ENCODE data around the gene SPR.

DNA sequence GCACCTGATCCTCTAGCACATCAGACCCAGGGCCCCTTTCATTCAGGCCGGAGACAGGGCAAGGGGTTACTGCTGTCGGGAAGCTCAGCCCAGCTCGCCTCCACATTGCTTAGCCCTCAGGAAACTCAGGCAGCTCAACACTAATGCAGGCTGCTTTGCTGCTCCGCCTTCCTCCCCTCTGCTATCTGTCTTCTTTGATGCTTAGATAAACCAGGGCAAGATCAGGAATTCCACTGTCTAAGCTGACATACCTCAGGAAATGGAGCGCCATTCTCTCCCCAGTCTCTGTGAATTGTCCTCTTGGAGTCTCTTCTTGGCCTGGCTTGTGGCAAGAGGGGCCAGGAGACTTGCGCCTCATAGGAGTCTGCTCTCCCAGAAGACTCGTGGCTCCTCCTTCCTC lies 35.9 kb upstream of the SPR start:
- TF ChIP-seq NFRKB (IDR thresholded peaks at IDR 0.05) (no peak), SP1 (IDR thresholded peaks at IDR 0.05) (no peak), SUZ12 (IDR thresholded peaks at IDR 0.05) (no peak), HDGF (IDR thresholded peaks at IDR 0.05; ENCODE audit: borderline replicate concordance) (no peak), ZNF384 (IDR thresholded peaks at IDR 0.05) (no peak), TARDBP (IDR thresholded peaks at IDR 0.05) (no peak), FOXM1 (IDR thresholded peaks at IDR 0.05; ENCODE audit: borderline replicate concordance) (no peak), BHLHE40 (IDR thresholded peaks at IDR 0.05; ENCODE audit: borderline replicate concordance) (no peak), ELF4 (IDR thresholded peaks at IDR 0.05) (no peak), FOXK2 (IDR thresholded peaks at IDR 0.05) (no peak), ARNT (IDR thresholded peaks at IDR 0.05) (no peak), LEF1 (IDR thresholded peaks at IDR 0.05; ENCODE audit: borderline replicate concordance) (no peak), FOXA1 (IDR thresholded peaks at IDR 0.05) (no peak)
- TF ChIP-seq, protein P1, sequence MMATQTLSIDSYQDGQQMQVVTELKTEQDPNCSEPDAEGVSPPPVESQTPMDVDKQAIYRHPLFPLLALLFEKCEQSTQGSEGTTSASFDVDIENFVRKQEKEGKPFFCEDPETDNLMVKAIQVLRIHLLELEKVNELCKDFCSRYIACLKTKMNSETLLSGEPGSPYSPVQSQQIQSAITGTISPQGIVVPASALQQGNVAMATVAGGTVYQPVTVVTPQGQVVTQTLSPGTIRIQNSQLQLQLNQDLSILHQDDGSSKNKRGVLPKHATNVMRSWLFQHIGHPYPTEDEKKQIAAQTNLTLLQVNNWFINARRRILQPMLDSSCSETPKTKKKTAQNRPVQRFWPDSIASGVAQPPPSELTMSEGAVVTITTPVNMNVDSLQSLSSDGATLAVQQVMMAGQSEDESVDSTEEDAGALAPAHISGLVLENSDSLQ (IDR thresholded peaks at IDR 0.05) = no peak
